ENCODE results near the gene CCDC8.

DNA sequence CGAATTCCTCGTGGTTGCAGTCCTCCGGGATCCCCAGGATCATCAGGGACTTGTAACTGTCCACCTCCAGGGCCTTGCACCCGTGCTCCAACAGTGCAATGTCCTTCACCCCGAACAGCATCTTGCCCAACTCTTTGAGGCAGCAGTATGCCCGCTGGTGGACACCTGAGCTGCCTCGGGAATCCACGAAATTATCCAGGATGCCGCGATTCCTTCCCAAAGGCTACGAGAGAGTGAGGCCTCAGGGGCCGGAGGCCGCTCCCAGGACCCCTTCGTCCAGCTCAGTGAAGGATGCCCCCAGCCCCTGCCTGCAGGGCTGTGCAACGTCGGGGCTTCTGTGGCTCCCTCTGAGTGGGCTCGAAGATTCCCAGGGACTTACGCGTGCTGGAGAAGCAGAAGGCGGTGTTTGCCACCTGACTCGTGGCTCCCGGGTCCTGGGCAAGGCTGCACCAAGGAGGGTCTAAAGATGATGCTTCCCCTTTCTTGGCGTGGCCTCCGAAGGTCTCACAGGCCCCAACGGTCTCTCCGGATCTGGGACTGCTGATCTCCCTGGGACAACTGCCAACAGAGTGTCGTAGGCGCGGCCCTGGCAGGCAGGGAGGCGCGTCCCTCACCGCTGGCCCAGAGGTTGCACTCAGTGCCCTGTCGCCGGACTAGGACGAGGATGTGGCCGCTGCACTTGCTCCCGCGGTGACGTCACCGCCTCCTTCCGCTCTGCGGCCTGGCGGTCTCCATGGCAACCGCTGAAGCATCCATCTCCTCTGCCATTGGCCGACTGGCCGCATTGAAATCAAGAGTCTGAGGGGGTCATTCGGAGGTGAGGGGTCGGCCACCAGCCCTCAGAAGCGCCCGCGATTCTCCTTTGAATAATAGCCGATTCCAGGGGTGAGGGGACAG lies 15.1 kb upstream of the CCDC8 start, which contains the start of gene PNMA8C:
- TF ChIP-seq, protein P1, sequence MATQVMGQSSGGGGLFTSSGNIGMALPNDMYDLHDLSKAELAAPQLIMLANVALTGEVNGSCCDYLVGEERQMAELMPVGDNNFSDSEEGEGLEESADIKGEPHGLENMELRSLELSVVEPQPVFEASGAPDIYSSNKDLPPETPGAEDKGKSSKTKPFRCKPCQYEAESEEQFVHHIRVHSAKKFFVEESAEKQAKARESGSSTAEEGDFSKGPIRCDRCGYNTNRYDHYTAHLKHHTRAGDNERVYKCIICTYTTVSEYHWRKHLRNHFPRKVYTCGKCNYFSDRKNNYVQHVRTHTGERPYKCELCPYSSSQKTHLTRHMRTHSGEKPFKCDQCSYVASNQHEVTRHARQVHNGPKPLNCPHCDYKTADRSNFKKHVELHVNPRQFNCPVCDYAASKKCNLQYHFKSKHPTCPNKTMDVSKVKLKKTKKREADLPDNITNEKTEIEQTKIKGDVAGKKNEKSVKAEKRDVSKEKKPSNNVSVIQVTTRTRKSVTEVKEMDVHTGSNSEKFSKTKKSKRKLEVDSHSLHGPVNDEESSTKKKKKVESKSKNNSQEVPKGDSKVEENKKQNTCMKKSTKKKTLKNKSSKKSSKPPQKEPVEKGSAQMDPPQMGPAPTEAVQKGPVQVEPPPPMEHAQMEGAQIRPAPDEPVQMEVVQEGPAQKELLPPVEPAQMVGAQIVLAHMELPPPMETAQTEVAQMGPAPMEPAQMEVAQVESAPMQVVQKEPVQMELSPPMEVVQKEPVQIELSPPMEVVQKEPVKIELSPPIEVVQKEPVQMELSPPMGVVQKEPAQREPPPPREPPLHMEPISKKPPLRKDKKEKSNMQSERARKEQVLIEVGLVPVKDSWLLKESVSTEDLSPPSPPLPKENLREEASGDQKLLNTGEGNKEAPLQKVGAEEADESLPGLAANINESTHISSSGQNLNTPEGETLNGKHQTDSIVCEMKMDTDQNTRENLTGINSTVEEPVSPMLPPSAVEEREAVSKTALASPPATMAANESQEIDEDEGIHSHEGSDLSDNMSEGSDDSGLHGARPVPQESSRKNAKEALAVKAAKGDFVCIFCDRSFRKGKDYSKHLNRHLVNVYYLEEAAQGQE (IDR thresholded peaks at IDR 0.05; ENCODE audit: borderline replicate concordance): no peak
- TF ChIP-seq, protein P1 (CRISPR knock-in tag; IDR thresholded peaks at IDR 0.05; ENCODE audit: low read depth): no peak
- TF ChIP-seq, protein P2, sequence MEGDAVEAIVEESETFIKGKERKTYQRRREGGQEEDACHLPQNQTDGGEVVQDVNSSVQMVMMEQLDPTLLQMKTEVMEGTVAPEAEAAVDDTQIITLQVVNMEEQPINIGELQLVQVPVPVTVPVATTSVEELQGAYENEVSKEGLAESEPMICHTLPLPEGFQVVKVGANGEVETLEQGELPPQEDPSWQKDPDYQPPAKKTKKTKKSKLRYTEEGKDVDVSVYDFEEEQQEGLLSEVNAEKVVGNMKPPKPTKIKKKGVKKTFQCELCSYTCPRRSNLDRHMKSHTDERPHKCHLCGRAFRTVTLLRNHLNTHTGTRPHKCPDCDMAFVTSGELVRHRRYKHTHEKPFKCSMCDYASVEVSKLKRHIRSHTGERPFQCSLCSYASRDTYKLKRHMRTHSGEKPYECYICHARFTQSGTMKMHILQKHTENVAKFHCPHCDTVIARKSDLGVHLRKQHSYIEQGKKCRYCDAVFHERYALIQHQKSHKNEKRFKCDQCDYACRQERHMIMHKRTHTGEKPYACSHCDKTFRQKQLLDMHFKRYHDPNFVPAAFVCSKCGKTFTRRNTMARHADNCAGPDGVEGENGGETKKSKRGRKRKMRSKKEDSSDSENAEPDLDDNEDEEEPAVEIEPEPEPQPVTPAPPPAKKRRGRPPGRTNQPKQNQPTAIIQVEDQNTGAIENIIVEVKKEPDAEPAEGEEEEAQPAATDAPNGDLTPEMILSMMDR (IDR thresholded peaks at IDR 0.05 in 2 of 3, conservative IDR thresholded peaks at IDR 0.05 in 1 of 3; ENCODE audit: insufficient read depth in 2 of 3, low read depth in 1 of 3, low read length in 3 of 3): no peak
- TF ChIP-seq MYNN (IDR thresholded peaks at IDR 0.05) (no peak), MYNN (CRISPR knock-in tag; IDR thresholded peaks at IDR 0.05) (no peak), MYC (IDR thresholded peaks at IDR 0.05; ENCODE audit: low read depth, low read length) (no peak), MYC (CRISPR knock-in tag; IDR thresholded peaks at IDR 0.05; ENCODE audit: borderline replicate concordance, low read depth) (no peak), ZNF274 (IDR thresholded peaks at IDR 0.05; ENCODE audit: borderline replicate concordance, low read depth, low read length) (no peak)
- TF ChIP-seq, protein P3, sequence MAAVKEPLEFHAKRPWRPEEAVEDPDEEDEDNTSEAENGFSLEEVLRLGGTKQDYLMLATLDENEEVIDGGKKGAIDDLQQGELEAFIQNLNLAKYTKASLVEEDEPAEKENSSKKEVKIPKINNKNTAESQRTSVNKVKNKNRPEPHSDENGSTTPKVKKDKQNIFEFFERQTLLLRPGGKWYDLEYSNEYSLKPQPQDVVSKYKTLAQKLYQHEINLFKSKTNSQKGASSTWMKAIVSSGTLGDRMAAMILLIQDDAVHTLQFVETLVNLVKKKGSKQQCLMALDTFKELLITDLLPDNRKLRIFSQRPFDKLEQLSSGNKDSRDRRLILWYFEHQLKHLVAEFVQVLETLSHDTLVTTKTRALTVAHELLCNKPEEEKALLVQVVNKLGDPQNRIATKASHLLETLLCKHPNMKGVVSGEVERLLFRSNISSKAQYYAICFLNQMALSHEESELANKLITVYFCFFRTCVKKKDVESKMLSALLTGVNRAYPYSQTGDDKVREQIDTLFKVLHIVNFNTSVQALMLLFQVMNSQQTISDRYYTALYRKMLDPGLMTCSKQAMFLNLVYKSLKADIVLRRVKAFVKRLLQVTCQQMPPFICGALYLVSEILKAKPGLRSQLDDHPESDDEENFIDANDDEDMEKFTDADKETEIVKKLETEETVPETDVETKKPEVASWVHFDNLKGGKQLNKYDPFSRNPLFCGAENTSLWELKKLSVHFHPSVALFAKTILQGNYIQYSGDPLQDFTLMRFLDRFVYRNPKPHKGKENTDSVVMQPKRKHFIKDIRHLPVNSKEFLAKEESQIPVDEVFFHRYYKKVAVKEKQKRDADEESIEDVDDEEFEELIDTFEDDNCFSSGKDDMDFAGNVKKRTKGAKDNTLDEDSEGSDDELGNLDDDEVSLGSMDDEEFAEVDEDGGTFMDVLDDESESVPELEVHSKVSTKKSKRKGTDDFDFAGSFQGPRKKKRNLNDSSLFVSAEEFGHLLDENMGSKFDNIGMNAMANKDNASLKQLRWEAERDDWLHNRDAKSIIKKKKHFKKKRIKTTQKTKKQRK (IDR thresholded peaks at IDR 0.05; ENCODE audit: borderline replicate concordance, low read depth, low read length): no peak
